CD14-positive monocyte (primary cell): Measurements from ENCODE around the gene HECW1. TPM values are rescaled to one million over a fixed set of nuclear protein-coding genes. Genes with fewer than 3 reads are reported as not detected.
"Not testable (repeated sequence)": the region's sequence is repeated elsewhere in the genome, so short reads cannot be mapped to it uniquely, and the experiment has no call there.

Experiments
- DNase-seq, 3 donors: peaks; one replicate each; pipeline ENCODE4 v3.0.0-alpha.2; 2011 to 2022
- H2AFZ ChIP-seq: 2 replicates; pipeline ENCODE4 v1.6.0; 2012; ENCODE audit warnings: mild to moderate bottlenecking, low read depth, low read length, inconsistent platforms; ENCODE audit not compliant: insufficient read depth, poor library complexity, severe bottlenecking
- H3K27ac ChIP-seq, 2 donors: 1 replicate in 1 of 2; 2 replicates in 1 of 2; pipeline ENCODE4 v1.5.1; 2012 to 2013; ENCODE audit warnings: low read length in 2 of 2, control low read depth in 1 of 2, inconsistent platforms in 1 of 2, low read depth in 1 of 2, mild to moderate bottlenecking in 1 of 2
- H3K27me3 ChIP-seq, 2 donors: one replicate each; pipeline versions ENCODE4 v1.6.0 to v1.6.1; 2011 to 2013; ENCODE audit warnings: low read length in 2 of 2; ENCODE audit not compliant: control insufficient read depth in 2 of 2, insufficient read depth in 2 of 2
- H3K36me3 ChIP-seq, 2 donors: replicated peaks in 1 of 2; 1 replicate in 1 of 2; 2 replicates in 1 of 2; pipeline versions ENCODE4 v1.5.1 to v1.6.1; 2012 to 2013; ENCODE audit warnings: low read length in 2 of 2, control low read depth in 1 of 2, inconsistent platforms in 1 of 2, mild to moderate bottlenecking in 1 of 2; ENCODE audit not compliant: insufficient read depth in 2 of 2, control insufficient read depth in 1 of 2
- H3K4me1 ChIP-seq, 2 donors: 1 replicate in 1 of 2; 2 replicates in 1 of 2; pipeline versions ENCODE4 v1.5.1 to v1.6.1; 2012 to 2013; ENCODE audit warnings: low read length in 2 of 2, control low read depth in 1 of 2, inconsistent platforms in 1 of 2, mild to moderate bottlenecking in 1 of 2, moderate library complexity in 1 of 2; ENCODE audit not compliant: insufficient read depth in 2 of 2, control insufficient read depth in 1 of 2
- H3K4me2 ChIP-seq: replicated peaks from 2 replicates; pipeline ENCODE3; 2012; ENCODE audit warnings: low read length, moderate library complexity, mild to moderate bottlenecking; ENCODE audit not compliant: poor library complexity, severe bottlenecking; ENCODE audit errors: extremely low read depth
- H3K4me3 ChIP-seq, 3 experiments: fragments of 200-600 bp in 1 of 3; sonication (generic) in 1 of 3; replicated peaks in 1 of 3; 1 replicate in 2 of 3; 2 replicates in 1 of 3; pipeline ENCODE4 v1.5.1; 2011 to 2013; ENCODE audit warnings: low read length in 3 of 3, mild to moderate bottlenecking in 3 of 3, control low read depth in 2 of 3, low read depth in 2 of 3, inconsistent platforms in 1 of 3, moderate library complexity in 1 of 3
- H3K79me2 ChIP-seq: 2 replicates; pipeline ENCODE4 v1.6.0; 2012; ENCODE audit warnings: mild to moderate bottlenecking, control low read depth, inconsistent platforms, low read length, moderate library complexity; ENCODE audit not compliant: insufficient read depth
- H3K9ac ChIP-seq: 2 replicates; pipeline ENCODE4 v1.6.0; 2017; ENCODE audit warnings: low read length, mild to moderate bottlenecking; ENCODE audit not compliant: insufficient read depth, poor library complexity, severe bottlenecking
- H3K9me3 ChIP-seq, 2 donors: replicated peaks in 1 of 2; 1 replicate in 1 of 2; 2 replicates in 1 of 2; pipeline versions ENCODE4 v1.5.1 to v1.6.1; 2012 to 2013; ENCODE audit warnings: low read length in 2 of 2, control low read depth in 1 of 2; ENCODE audit not compliant: control insufficient read depth in 1 of 2, insufficient read depth in 1 of 2
- H4K20me1 ChIP-seq: 2 replicates; pipeline ENCODE4 v1.6.0; 2012; ENCODE audit warnings: mild to moderate bottlenecking, low read length, control low read depth, moderate library complexity; ENCODE audit not compliant: insufficient read depth
- H3K27ac Mint-ChIP-seq, 7 donors: one replicate each; pipeline ENCODE4 v1.8.0; 2020; ENCODE audit warnings: mild to moderate bottlenecking in 7 of 7, mixed read lengths in 7 of 7, moderate library complexity in 6 of 7, inconsistent platforms in 2 of 7
- H3K27me3 Mint-ChIP-seq, 3 donors: one replicate each; pipeline ENCODE4 v1.8.0; 2021 to 2022; ENCODE audit warnings: low read depth in 3 of 3, mild to moderate bottlenecking in 3 of 3, mixed read lengths in 3 of 3, moderate library complexity in 3 of 3, inconsistent platforms in 1 of 3
- H3K36me3 Mint-ChIP-seq, 2 donors: one replicate each; pipeline ENCODE4 v1.8.0; 2020; ENCODE audit warnings: mixed read lengths in 2 of 2, inconsistent platforms in 1 of 2, mild to moderate bottlenecking in 1 of 2
- H3K4me1 Mint-ChIP-seq: one replicate; pipeline ENCODE4 v1.8.0; 2020; ENCODE audit warnings: mild to moderate bottlenecking, mixed read lengths
- H3K4me3 Mint-ChIP-seq, 2 donors: one replicate each; pipeline ENCODE4 v1.8.0; 2020; ENCODE audit warnings: mild to moderate bottlenecking in 2 of 2, mixed read lengths in 2 of 2, moderate library complexity in 1 of 2
- H3K9me3 Mint-ChIP-seq, 7 donors: one replicate each; pipeline ENCODE4 v1.8.0; 2020 to 2022; ENCODE audit warnings: mixed read lengths in 7 of 7, mild to moderate bottlenecking in 6 of 7, moderate library complexity in 6 of 7, inconsistent platforms in 2 of 7
- CTCF ChIP-seq: fragments of 200-600 bp; IDR thresholded peaks from one replicate; pipeline ENCODE4 v1.8.0; 2022; ENCODE audit warnings: antibody characterized with exemption, mild to moderate bottlenecking
- WGBS: methylation state at CpG from one replicate; pipeline ENCODE4 v1.1.5; 2013; ENCODE audit warnings: missing lambda C conversion rate; ENCODE audit not compliant: insufficient coverage; 5-methylcytosine and 5-hydroxymethylcytosine counted together
- intact Hi-C, 2 donors: fragments of 100-400 bp; cut with micrococcal nuclease; formaldehyde crosslinking; loops; one replicate each; pipeline versions ENCODE4 v1.15.0 to v1.15.1; 2023
- polyA plus RNA-seq, 3 donors: library from polyadenylated mRNA; depleted of rRNA in 1 of 3; unstranded in 2 of 3; stranded (reverse) in 1 of 3; fragments of 300-500 nt in 2 of 3; fragments of >200 nt in 1 of 3; fragmentation: Illumina TruSeq in 2 of 3; gene quantifications; 1 replicate in 2 of 3; 2 replicates in 1 of 3; pipeline ENCODE4 v1.2.3, GENCODE V29; 2012 to 2021

The HECW1 gene
- polyA plus RNA-seq, 3 donors: not detected

- H3K27ac Mint-ChIP-seq: no peak overlapping the region
- Histone ChIP-seq H3K9me3 (no peaks in the 10 kb centered on the region), H3K79me2 (no peaks in the 10 kb centered on the region), H3K27ac (no peak overlapping the region), H3K27me3 (peaks cover 0 to 2% of the 10 kb centered on the region in 2 donors), H3K4me3 (no peak overlapping the region), H2AFZ (no peak overlapping the region), H4K20me1 (no peaks in the 10 kb centered on the region), H3K4me1 (no peaks in the 10 kb centered on the region), H3K9ac (no peak overlapping the region), H3K36me3 (no peaks in the 10 kb centered on the region), H3K4me2 (no peak overlapping the region)
- 93% methylated on average over 2 of the region's 2 CpGs for WGBS
- peaks cover 2 to 29% (median 14%) of the 10 kb centered on the region in 3 donors for H3K27me3 Mint-ChIP-seq
- peaks cover 0 to 2% (median 0%) of the 10 kb centered on the region in 7 donors for H3K9me3 Mint-ChIP-seq
- H3K4me3 Mint-ChIP-seq: no peak overlapping the region
- no peaks in the 10 kb centered on the region for H3K4me1 Mint-ChIP-seq
- no peak for DNase-seq
- intact Hi-C loops: no loop called here
- TF ChIP-seq CTCF: no peak
- H3K36me3 Mint-ChIP-seq: no peaks in the 10 kb centered on the region
Observed at GRCh38 chr7:43136064-43136463, 23.6 kb downstream of the HECW1 start.

GRCh38 chr7:43137121-43137744 lies 24.8 kb downstream of the HECW1 start:
- H3K4me3 ChIP-seq, H3K27ac ChIP-seq, H3K4me2 ChIP-seq, intact Hi-C loops, H3K9ac ChIP-seq, H3K4me3 Mint-ChIP-seq, H4K20me1 ChIP-seq, H3K36me3 Mint-ChIP-seq, H3K27me3 ChIP-seq, H3K4me1 ChIP-seq, DNase-seq, H3K9me3 Mint-ChIP-seq, H2AFZ ChIP-seq, H3K4me1 Mint-ChIP-seq, H3K79me2 ChIP-seq, H3K36me3 ChIP-seq, H3K9me3 ChIP-seq: not testable (repeated sequence)
- Mint-ChIP-seq H3K27me3 (peaks cover 2 to 29% (median 14%) of the 10 kb centered on the region in 3 donors), H3K27ac (peak overlapping the region in 1 of 7 donors; percentile 40)
- WGBS: no CpG with 5 or more reads among the region's 6 CpGs
